ENCODE results near the gene PHOSPHO1. TPM values are rescaled to one million over a fixed set of nuclear protein-coding genes. Genes with fewer than 3 reads are reported as not detected.

The PHOSPHO1 gene
- total RNA-seq, 6 donors from 2014 or later = 0.30 to 4.7 (median 3.1) TPM; not detected in 1

DNA sequence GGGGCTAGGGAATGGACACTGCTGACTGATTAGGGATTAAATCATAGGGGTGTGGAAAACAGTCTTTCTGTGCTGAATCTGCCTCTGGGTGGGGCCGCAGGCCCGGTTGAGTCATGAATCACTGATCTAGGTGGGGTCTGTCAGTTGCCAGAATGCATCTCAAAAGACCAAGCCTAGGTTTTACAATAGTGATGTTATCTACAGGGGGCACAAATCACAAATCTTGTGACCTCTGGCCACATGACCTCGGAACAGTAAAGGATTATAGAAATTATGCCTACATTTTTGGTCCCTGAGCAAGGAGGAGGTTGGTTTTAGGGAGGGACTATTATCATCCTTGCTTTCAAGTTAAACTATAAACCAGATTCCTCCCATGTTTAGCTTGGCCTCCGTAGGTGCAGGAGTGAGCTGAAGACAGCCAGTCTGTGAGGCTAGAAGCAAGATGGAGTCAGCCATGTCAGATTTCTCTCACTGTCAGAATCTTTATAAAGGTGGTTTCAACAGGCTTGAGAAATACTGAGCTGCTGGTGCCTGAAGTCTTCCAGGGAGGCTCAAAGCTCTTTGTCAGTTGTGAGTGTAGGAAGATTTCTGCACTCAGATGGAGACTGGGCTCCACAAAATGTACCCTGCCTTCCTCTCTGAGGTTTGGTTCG is 33.1 kb downstream of the PHOSPHO1 start:
- no peak for DNase-seq
- WGBS, 2 donors = 51 to 64% methylated on average over 5 of the region's 5 CpGs
- no peak overlapping the region for H3K4me3 ChIP-seq
- no peaks in the 10 kb centered on the region for H3K36me3 ChIP-seq
- H3K27me3 ChIP-seq = no peaks in the 10 kb centered on the region
- H3K9me3 ChIP-seq = no peaks in the 10 kb centered on the region
- H3K27ac ChIP-seq = no peak overlapping the region
- peaks cover 0 to 10% (median 4%) of the 10 kb centered on the region in 4 donors for H3K4me1 ChIP-seq
- ATAC-seq (ENCODE audit: low FRiP score in 2 of 2) = no peak
- TF ChIP-seq, protein P1, sequence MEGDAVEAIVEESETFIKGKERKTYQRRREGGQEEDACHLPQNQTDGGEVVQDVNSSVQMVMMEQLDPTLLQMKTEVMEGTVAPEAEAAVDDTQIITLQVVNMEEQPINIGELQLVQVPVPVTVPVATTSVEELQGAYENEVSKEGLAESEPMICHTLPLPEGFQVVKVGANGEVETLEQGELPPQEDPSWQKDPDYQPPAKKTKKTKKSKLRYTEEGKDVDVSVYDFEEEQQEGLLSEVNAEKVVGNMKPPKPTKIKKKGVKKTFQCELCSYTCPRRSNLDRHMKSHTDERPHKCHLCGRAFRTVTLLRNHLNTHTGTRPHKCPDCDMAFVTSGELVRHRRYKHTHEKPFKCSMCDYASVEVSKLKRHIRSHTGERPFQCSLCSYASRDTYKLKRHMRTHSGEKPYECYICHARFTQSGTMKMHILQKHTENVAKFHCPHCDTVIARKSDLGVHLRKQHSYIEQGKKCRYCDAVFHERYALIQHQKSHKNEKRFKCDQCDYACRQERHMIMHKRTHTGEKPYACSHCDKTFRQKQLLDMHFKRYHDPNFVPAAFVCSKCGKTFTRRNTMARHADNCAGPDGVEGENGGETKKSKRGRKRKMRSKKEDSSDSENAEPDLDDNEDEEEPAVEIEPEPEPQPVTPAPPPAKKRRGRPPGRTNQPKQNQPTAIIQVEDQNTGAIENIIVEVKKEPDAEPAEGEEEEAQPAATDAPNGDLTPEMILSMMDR (IDR thresholded peaks at IDR 0.05) = no peak
- TF ChIP-seq EP300 (IDR thresholded peaks at IDR 0.05) (no peak), POLR2AphosphoS5 (IDR thresholded peaks at IDR 0.05) (no peak), POLR2A (IDR thresholded peaks at IDR 0.05) (no peak)

DNA sequence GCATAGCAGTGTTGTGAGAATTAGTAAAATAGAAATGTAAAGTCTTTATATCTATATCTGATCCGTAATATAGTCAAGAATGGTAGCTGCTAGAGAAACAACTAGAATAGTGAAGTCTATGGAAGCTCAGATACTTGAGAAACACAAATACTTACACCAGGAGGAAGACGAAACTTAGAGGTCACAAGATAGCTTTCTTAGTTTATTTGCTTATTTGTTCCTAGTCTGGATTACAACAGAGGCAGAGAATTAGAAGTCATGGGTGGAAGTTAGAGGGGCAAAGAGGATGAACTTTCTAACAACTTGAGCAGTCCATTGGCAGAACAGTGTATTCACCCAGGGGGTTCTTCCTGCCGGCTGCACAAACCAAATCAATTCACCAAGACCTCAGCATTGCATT is 34.1 kb downstream of the PHOSPHO1 start:
- peaks cover 0 to 10% (median 6%) of the 10 kb centered on the region in 4 donors for H3K4me1 ChIP-seq
- no peak overlapping the region for H3K27ac ChIP-seq
- H3K36me3 ChIP-seq = no peaks in the 10 kb centered on the region
- TF ChIP-seq EP300 (IDR thresholded peaks at IDR 0.05) = peak in 1 of 4 donors; percentile 16
- TF ChIP-seq, protein P1 (IDR thresholded peaks at IDR 0.05) = no peak
- 74 to 87% methylated on average over 3 of the region's 3 CpGs for WGBS, 2 donors
- H3K4me3 ChIP-seq = no peak overlapping the region
- H3K9me3 ChIP-seq = no peaks in the 10 kb centered on the region
- ATAC-seq (ENCODE audit: low FRiP score in 2 of 2) (no peak), DNase-seq (no peak)
- no peaks in the 10 kb centered on the region for H3K27me3 ChIP-seq

DNA sequence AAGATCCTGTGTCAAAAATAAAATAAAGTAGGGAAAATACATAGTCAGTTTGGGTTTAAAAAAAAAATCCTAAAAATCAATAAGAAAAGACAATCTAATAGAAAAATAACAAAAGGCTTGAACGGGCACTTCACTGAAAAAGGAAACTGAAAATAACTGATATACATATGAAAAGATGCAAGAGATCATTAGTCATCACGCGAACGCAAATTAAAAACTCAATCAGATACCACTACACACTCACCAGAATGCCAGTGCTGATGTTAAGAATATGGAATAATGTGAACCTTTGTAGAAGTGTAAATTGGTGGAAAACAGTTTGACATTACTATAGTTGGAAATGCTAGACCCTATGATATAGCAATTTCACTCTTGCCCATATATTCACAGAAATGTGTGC is 34.8 kb downstream of the PHOSPHO1 start:
- DNase-seq (no peak), ATAC-seq (ENCODE audit: low FRiP score in 2 of 2) (no peak)
- 78 to 80% methylated on average over 4 of the region's 4 CpGs for WGBS, 2 donors

DNA sequence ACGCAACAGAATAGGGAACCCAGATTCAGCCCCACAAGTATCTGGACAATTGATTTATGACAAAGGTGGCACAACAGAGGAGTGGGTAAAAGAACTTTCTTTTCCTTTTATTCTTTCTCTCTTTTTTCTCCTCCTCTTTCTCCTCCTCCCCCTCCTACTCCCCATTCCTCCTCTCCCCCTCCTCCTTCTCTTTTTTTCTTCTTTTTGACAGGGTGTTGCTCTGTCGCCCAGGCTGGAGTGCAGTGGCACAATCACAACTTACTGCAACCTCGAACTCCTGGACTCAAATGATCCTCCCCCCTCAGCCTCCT is 36.3 kb downstream of the PHOSPHO1 start:
- no peaks in the 10 kb centered on the region for H3K36me3 ChIP-seq
- no peak overlapping the region for H3K4me3 ChIP-seq
- H3K27me3 ChIP-seq = no peaks in the 10 kb centered on the region
- peaks cover 0 to 13% (median 9%) of the 10 kb centered on the region in 4 donors for H3K4me1 ChIP-seq
- H3K9me3 ChIP-seq = no peaks in the 10 kb centered on the region
- peak overlapping the region in 2 of 4 donors; percentile 97 to 99 for H3K27ac ChIP-seq
- TF ChIP-seq, protein P1 (IDR thresholded peaks at IDR 0.05) = no peak
- no peak for TF ChIP-seq EP300 (IDR thresholded peaks at IDR 0.05)
- no peak for TF ChIP-seq POLR2A (IDR thresholded peaks at IDR 0.05)
- no peak for TF ChIP-seq POLR2AphosphoS5 (IDR thresholded peaks at IDR 0.05)
- DNase-seq (no peak), ATAC-seq (ENCODE audit: low FRiP score in 2 of 2) (no peak)
- WGBS, 2 donors = 54 to 57% methylated on average over 3 of the region's 3 CpGs

More for the DNA sequence above, 34.8 kb downstream of the PHOSPHO1 start:
- H3K36me3 ChIP-seq = no peaks in the 10 kb centered on the region
- H3K27me3 ChIP-seq = no peaks in the 10 kb centered on the region
- H3K9me3 ChIP-seq = no peaks in the 10 kb centered on the region
- H3K4me1 ChIP-seq = peaks cover 0 to 13% (median 8%) of the 10 kb centered on the region in 4 donors
- no peak overlapping the region for H3K4me3 ChIP-seq
- TF ChIP-seq POLR2AphosphoS5 (IDR thresholded peaks at IDR 0.05) = no peak
- TF ChIP-seq, protein P1 (IDR thresholded peaks at IDR 0.05) = no peak
- TF ChIP-seq POLR2A (IDR thresholded peaks at IDR 0.05) = no peak
- no peak overlapping the region for H3K27ac ChIP-seq

All from upper lobe of left lung (tissue), 6 donors.